ENCODE results near the gene SLC2A9. TPM values are rescaled to one million over a fixed set of nuclear protein-coding genes. Genes with fewer than 3 reads are reported as not detected.

Gene SLC2A9
- total and polyA plus RNA-seq, 7 experiments from 2014 or later: 0.36 to 9.6 (median 3.3) TPM

DNA sequence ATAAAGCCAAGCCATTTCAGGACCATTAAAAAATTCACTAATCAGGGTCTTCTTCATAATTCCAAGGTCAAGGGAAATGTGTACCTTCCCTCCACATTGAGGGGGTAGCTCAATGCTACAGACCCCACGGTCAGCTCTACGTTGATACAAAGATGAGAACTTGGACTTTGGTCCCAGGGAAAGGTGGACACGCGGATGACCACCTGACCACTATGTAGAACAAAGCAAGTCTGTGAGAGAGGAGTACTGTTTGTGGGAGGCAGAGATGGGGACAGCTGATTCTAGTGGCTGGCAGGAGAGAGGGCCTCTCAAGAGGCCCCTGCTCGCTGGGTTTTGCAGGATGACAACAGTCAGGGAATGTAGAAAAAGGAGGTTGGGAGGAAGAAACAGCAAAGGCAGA lies 58.0 kb downstream of the SLC2A9 start:
- Mint-ChIP-seq H3K4me3 (no peak overlapping the region), H3K27me3 (peaks cover 0 to 5% (median 0%) of the 10 kb centered on the region in 5 donors), H3K9me3 (peaks cover 0 to 12% (median 4%) of the 10 kb centered on the region in 11 donors), H3K4me1 (peaks cover 0 to 1% (median 0%) of the 10 kb centered on the region in 7 donors), H3K36me3 (peaks cover 0 to 25% (median 12%) of the 10 kb centered on the region in 5 donors), H3K27ac (no peak overlapping the region)
- no peak overlapping the region for H3K27ac ChIP-seq (ENCODE audit: low read depth, low read length)
- no peak for DNase-seq
- ATAC-seq: no peak
- ChIA-PET POLR2A (no interaction called here), CTCF (no interaction called here)
- intact Hi-C loops (cut with micrococcal nuclease): no loop called here
- H3K4me3 ChIP-seq (ENCODE audit: low read length): no peak overlapping the region
- H3K4me1 ChIP-seq (ENCODE audit: control insufficient read depth in 2 of 2, insufficient read depth in 2 of 2, low read length in 2 of 2): no peaks in the 10 kb centered on the region
- H3K36me3 ChIP-seq (ENCODE audit: control insufficient read depth in 2 of 3, insufficient read depth in 3 of 3, low read length in 3 of 3): no peaks in the 10 kb centered on the region
- H3K9me3 ChIP-seq (ENCODE audit: control insufficient read depth in 2 of 3, low read length in 3 of 3): no peaks in the 10 kb centered on the region
- H3K27me3 ChIP-seq (ENCODE audit: control insufficient read depth in 2 of 2, insufficient read depth in 2 of 2, low read length in 2 of 2): no peaks in the 10 kb centered on the region

DNA sequence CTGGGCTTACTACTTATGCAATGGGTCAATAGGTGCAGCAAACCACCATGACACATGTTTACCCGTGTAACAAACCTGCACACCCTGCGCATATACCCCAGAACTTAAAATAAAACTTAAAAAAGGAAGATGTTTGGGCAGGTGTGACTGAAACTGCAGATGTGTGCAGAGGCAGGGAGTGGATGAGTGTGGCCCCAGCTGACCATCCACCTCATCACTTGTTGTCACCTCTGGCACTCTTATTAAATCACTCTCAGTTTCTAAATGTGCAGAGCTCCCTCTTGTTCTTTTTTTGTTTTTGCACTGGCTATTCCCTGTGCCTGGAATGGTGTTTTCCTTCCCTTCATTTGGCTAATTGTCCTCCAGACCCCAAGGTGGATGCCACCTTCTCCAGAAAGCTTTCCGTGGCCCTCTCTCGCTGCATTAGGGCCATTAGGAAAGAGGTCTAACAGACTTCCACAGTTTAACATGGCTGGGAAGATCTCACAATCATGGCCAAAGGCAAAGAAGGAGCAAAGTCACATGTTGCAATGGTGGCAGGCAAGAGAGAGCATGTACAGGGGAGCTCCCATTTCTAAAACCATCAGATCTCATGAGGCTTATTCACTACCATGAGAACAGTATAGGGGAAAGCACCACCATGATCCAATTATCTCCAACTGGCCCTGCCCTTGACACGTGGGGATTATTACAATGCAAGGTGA lies 58.5 kb downstream of the SLC2A9 start:
- no peak overlapping the region for H3K27ac Mint-ChIP-seq
- ChIA-PET CTCF (no interaction called here), POLR2A (no interaction called here)
- Histone ChIP-seq H3K9me3 (ENCODE audit: control insufficient read depth in 2 of 3, low read length in 3 of 3) (no peaks in the 10 kb centered on the region), H3K27me3 (ENCODE audit: control insufficient read depth in 2 of 2, insufficient read depth in 2 of 2, low read length in 2 of 2) (no peaks in the 10 kb centered on the region), H3K27ac (ENCODE audit: low read depth, low read length) (no peak overlapping the region), H3K36me3 (ENCODE audit: control insufficient read depth in 2 of 3, insufficient read depth in 3 of 3, low read length in 3 of 3) (no peaks in the 10 kb centered on the region), H3K4me3 (ENCODE audit: low read length) (no peak overlapping the region), H3K4me1 (ENCODE audit: control insufficient read depth in 2 of 2, insufficient read depth in 2 of 2, low read length in 2 of 2) (no peaks in the 10 kb centered on the region)
- ATAC-seq: no peak
- peaks cover 0 to 5% (median 0%) of the 10 kb centered on the region in 5 donors for H3K27me3 Mint-ChIP-seq
- H3K4me1 Mint-ChIP-seq: no peaks in the 10 kb centered on the region
- DNase-seq: no peak
- no peak overlapping the region for H3K4me3 Mint-ChIP-seq
- peaks cover 0 to 26% (median 17%) of the 10 kb centered on the region in 5 donors for H3K36me3 Mint-ChIP-seq
- intact Hi-C loops (cut with micrococcal nuclease): no loop called here
- H3K9me3 Mint-ChIP-seq: peaks cover 0 to 13% (median 4%) of the 10 kb centered on the region in 11 donors

DNA sequence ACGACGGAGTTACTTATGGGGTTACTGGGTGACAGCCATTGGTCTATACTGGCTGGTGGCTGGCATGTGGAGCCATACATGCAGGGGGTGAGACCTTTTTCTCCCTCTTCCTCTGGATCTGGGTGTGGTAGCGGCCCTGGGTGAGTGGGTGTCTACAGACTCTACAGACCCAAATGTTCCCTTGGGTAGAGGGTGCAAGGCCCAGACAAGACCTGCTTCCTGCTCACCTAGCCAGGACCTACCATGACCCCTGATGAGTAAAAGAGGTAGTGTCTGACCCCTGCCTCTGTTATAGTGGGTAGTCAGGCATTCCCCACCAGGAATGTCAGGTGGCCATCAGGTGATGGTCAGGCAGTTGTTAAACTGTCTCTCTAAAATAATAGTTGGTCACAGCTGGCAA lies 66.8 kb downstream of the SLC2A9 start:
- DNase-seq: no peak
- peaks cover 0 to 4% (median 0%) of the 10 kb centered on the region in 5 donors for H3K27me3 Mint-ChIP-seq
- H3K9me3 Mint-ChIP-seq: peaks cover 0 to 13% (median 1%) of the 10 kb centered on the region in 11 donors
- no peaks in the 10 kb centered on the region for H3K4me1 ChIP-seq (ENCODE audit: control insufficient read depth in 2 of 2, insufficient read depth in 2 of 2, low read length in 2 of 2)
- no peak overlapping the region for H3K27ac ChIP-seq (ENCODE audit: low read depth, low read length)
- no peaks in the 10 kb centered on the region for H3K9me3 ChIP-seq (ENCODE audit: control insufficient read depth in 2 of 3, low read length in 3 of 3)
- no peak overlapping the region for H3K27ac Mint-ChIP-seq
- H3K4me3 ChIP-seq (ENCODE audit: low read length): no peak overlapping the region
- ChIA-PET POLR2A (no interaction called here), CTCF (no interaction called here)
- no peak overlapping the region for H3K4me3 Mint-ChIP-seq
- H3K27me3 ChIP-seq (ENCODE audit: control insufficient read depth in 2 of 2, insufficient read depth in 2 of 2, low read length in 2 of 2): no peaks in the 10 kb centered on the region
- intact Hi-C loops (cut with micrococcal nuclease): no loop called here
- no peak for ATAC-seq
- H3K36me3 ChIP-seq (ENCODE audit: control insufficient read depth in 2 of 3, insufficient read depth in 3 of 3, low read length in 3 of 3): no peaks in the 10 kb centered on the region
- no peaks in the 10 kb centered on the region for H3K4me1 Mint-ChIP-seq
- H3K36me3 Mint-ChIP-seq: peaks cover 0 to 14% (median 5%) of the 10 kb centered on the region in 5 donors

DNA sequence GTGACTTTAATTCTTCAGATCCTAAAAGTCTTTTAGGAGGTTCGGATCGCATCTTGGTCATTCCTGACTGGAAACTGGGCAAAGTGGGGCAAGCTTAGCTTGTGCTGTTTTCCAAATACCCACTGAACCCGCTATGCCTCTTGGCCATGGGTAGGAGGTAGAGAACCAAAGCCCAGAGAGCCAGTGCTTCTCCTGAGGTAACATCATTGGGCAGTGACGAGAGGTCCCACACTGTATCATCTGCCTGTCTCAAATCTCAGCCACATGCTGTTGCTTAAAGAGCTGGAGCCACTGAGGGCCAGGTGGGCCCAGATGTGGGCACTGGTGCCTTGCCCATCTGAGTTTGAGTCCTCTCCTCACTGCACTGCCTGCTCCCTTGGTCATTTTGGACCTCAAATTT lies 68.2 kb downstream of the SLC2A9 start:
- peaks cover 0 to 4% (median 0%) of the 10 kb centered on the region in 5 donors for H3K27me3 Mint-ChIP-seq
- Histone ChIP-seq H3K27me3 (ENCODE audit: control insufficient read depth in 2 of 2, insufficient read depth in 2 of 2, low read length in 2 of 2) (no peaks in the 10 kb centered on the region), H3K27ac (ENCODE audit: low read depth, low read length) (no peak overlapping the region), H3K4me3 (ENCODE audit: low read length) (no peak overlapping the region), H3K36me3 (ENCODE audit: control insufficient read depth in 2 of 3, insufficient read depth in 3 of 3, low read length in 3 of 3) (no peaks in the 10 kb centered on the region), H3K9me3 (ENCODE audit: control insufficient read depth in 2 of 3, low read length in 3 of 3) (no peaks in the 10 kb centered on the region), H3K4me1 (ENCODE audit: control insufficient read depth in 2 of 2, insufficient read depth in 2 of 2, low read length in 2 of 2) (no peaks in the 10 kb centered on the region)
- no peak overlapping the region for H3K27ac Mint-ChIP-seq
- POLR2A ChIA-PET: no interaction called here
- DNase-seq (no peak), ATAC-seq (no peak)
- no peaks in the 10 kb centered on the region for H3K4me1 Mint-ChIP-seq
- CTCF ChIA-PET: no interaction called here
- intact Hi-C loops (cut with micrococcal nuclease): no loop called here
- H3K36me3 Mint-ChIP-seq: peaks cover 0 to 6% (median 0%) of the 10 kb centered on the region in 5 donors
- H3K4me3 Mint-ChIP-seq: no peak overlapping the region
- H3K9me3 Mint-ChIP-seq: peaks cover 0 to 7% (median 0%) of the 10 kb centered on the region in 11 donors

DNA sequence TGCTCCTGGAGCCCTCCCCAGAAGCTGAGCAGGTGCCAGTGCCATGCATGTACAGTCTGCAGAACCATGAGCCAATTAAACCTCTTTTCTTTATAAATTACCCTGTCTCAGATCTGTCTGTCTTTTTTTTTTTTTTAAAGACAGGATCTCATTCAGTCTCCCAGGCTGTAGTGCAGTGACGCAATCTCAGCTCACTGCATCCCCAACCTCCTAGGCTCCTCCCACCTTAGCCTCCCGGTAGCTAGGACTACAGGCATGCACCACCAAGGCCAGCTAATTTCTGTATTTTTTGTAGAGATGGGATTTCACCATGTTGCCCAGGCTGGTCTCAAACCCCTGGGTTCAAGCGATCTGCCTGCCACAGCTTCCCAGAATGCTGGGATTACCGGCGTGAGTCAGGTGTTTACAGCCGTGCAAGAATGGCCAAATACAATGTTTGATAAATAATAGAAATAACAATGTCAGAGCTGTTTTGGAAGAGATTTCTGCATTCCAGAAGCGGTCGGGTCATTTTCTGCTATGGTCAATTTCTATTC lies 68.8 kb downstream of the SLC2A9 start:
- Histone ChIP-seq H3K4me3 (ENCODE audit: low read length) (no peak overlapping the region), H3K27ac (ENCODE audit: low read depth, low read length) (no peak overlapping the region), H3K9me3 (ENCODE audit: control insufficient read depth in 2 of 3, low read length in 3 of 3) (no peaks in the 10 kb centered on the region), H3K27me3 (ENCODE audit: control insufficient read depth in 2 of 2, insufficient read depth in 2 of 2, low read length in 2 of 2) (no peaks in the 10 kb centered on the region), H3K36me3 (ENCODE audit: control insufficient read depth in 2 of 3, insufficient read depth in 3 of 3, low read length in 3 of 3) (no peaks in the 10 kb centered on the region), H3K4me1 (ENCODE audit: control insufficient read depth in 2 of 2, insufficient read depth in 2 of 2, low read length in 2 of 2) (no peaks in the 10 kb centered on the region)
- POLR2A ChIA-PET: no interaction called here
- Mint-ChIP-seq H3K36me3 (peaks cover 0 to under 1% (median 0%) of the 10 kb centered on the region in 5 donors), H3K4me1 (no peaks in the 10 kb centered on the region), H3K27ac (no peak overlapping the region), H3K4me3 (no peak overlapping the region), H3K27me3 (peaks cover 0 to 4% (median 0%) of the 10 kb centered on the region in 5 donors), H3K9me3 (peaks cover 0 to 4% (median 0%) of the 10 kb centered on the region in 11 donors)
- intact Hi-C loops (cut with micrococcal nuclease): no loop called here
- DNase-seq (no peak), ATAC-seq (no peak)
- CTCF ChIA-PET: no interaction called here

DNA sequence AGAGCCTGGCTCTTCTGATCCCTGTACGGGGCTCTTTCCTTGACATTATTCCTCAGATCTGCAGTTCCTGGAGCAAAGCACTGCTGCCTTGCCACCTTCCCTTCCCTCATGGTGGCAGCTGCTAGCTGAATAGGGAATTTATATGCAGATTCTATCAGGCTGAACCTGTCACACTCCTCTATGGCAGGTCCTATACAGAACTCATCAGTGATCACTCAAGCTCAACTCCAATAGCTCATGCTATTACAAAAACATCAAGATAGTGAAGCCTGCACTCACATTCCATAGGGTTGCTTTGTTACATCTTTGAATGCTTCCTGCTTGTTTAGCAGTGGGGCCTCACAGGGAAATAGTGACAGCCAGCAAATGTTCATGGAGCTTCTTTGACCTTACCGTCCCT lies 71.7 kb downstream of the SLC2A9 start:
- POLR2A ChIA-PET: no interaction called here
- ATAC-seq (no peak), DNase-seq (no peak)
- no peak overlapping the region for H3K4me3 ChIP-seq (ENCODE audit: low read length)
- H3K36me3 ChIP-seq (ENCODE audit: control insufficient read depth in 2 of 3, insufficient read depth in 3 of 3, low read length in 3 of 3): no peaks in the 10 kb centered on the region
- CTCF ChIA-PET: no interaction called here
- no peaks in the 10 kb centered on the region for H3K4me1 ChIP-seq (ENCODE audit: control insufficient read depth in 2 of 2, insufficient read depth in 2 of 2, low read length in 2 of 2)
- no peak overlapping the region for H3K27ac Mint-ChIP-seq
- no peak overlapping the region for H3K27ac ChIP-seq (ENCODE audit: low read depth, low read length)
- H3K4me3 Mint-ChIP-seq: no peak overlapping the region
- H3K36me3 Mint-ChIP-seq: no peaks in the 10 kb centered on the region
- H3K9me3 ChIP-seq (ENCODE audit: control insufficient read depth in 2 of 3, low read length in 3 of 3): no peaks in the 10 kb centered on the region
- no peaks in the 10 kb centered on the region for H3K9me3 Mint-ChIP-seq
- H3K27me3 Mint-ChIP-seq: peaks cover 0 to 4% (median 0%) of the 10 kb centered on the region in 5 donors
- H3K27me3 ChIP-seq (ENCODE audit: control insufficient read depth in 2 of 2, insufficient read depth in 2 of 2, low read length in 2 of 2): no peaks in the 10 kb centered on the region
- intact Hi-C loops (cut with micrococcal nuclease): no loop called here
- no peaks in the 10 kb centered on the region for H3K4me1 Mint-ChIP-seq
